GM12891 (cell line): ENCODE results near the gene CRYBA1.

Source experiments
- POLR2A ChIP-seq: IDR thresholded peaks from 2 replicates; pipeline ENCODE4 v1.6.1; 2011; ENCODE audit warnings: low read depth, low read length, control low read depth
- POLR2AphosphoS5 ChIP-seq: IDR thresholded peaks from 2 replicates; pipeline ENCODE4 v1.6.1; 2011; ENCODE audit warnings: low read depth, low read length, control low read depth
- POU2F2 ChIP-seq: IDR thresholded peaks from 2 replicates; pipeline ENCODE4 v1.6.1; 2011; ENCODE audit warnings: low read depth, mild to moderate bottlenecking, control low read depth, low read length, moderate library complexity
- SPI1 ChIP-seq: IDR thresholded peaks from 2 replicates; pipeline ENCODE4 v1.6.1; 2011; ENCODE audit warnings: low read depth, low read length, control low read depth
- TAF1 ChIP-seq: IDR thresholded peaks from 2 replicates; pipeline ENCODE4 v1.6.1; 2011; ENCODE audit warnings: low read depth, low read length, control low read depth

DNA sequence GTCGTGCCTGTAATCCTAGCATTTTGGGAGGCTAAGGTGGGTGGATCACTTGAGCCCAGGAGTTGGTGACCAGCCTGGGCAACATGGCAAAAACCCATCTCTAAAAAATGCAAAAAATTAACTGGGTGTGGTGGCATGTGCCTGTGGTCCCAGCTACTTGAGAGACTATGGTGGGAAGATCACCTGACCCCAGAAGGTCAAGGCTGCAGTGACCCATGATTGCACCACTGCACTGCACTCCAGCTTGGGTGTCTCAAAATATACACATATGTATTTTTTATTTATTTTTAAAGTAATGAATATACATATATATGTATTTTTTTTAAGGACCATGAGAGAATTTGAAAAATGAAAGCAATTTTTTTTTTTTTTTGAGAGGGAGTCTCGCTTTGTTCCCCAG, 52.4 kb downstream of the CRYBA1 start:
- TF ChIP-seq TAF1 = no peak
- TF ChIP-seq POLR2A = no peak
- TF ChIP-seq SPI1 = no peak
- TF ChIP-seq POLR2AphosphoS5 = no peak
- TF ChIP-seq POU2F2 = no peak
